Calu3 (cell line): ENCODE results near the gene POLDIP3. TPM values are rescaled to one million over a fixed set of nuclear protein-coding genes. Genes with fewer than 3 reads are reported as not detected.

Experiments
- BruUV-seq: library from RNA; stranded (reverse); fragments of 400-500 nt; replicated peaks from 2 replicates; lab custom pipeline; 2021; lab: Mats Ljungman, UMichigan
- CTCF ChIA-PET: fragments of 300-600 bp; sonication (Branson Sonifier 250); formaldehyde crosslinking; loops from one replicate; lab custom pipeline; 2022; ENCODE audit warnings: antibody characterized with exemption; lab: Charles Lee
- DNase-seq: peaks from one replicate; pipeline ENCODE4 v3.0.0; 2022
- H3K27ac Mint-ChIP-seq: one replicate; pipeline ENCODE4 v1.8.0; 2022; ENCODE audit warnings: mixed read lengths; ENCODE audit not compliant: unreplicated experiment
- H3K27me3 Mint-ChIP-seq: one replicate; pipeline ENCODE4 v1.8.0; 2022; ENCODE audit warnings: mixed read lengths; ENCODE audit not compliant: unreplicated experiment
- H3K36me3 Mint-ChIP-seq: one replicate; pipeline ENCODE4 v1.8.0; 2022; ENCODE audit warnings: mild to moderate bottlenecking, moderate library complexity, mixed read lengths; ENCODE audit not compliant: insufficient read depth, unreplicated experiment
- H3K4me1 Mint-ChIP-seq: one replicate; pipeline ENCODE4 v1.8.0; 2022; ENCODE audit warnings: mild to moderate bottlenecking, low read depth, mixed read lengths; ENCODE audit not compliant: unreplicated experiment
- H3K4me3 Mint-ChIP-seq: one replicate; pipeline ENCODE4 v1.8.0; 2022; ENCODE audit warnings: mild to moderate bottlenecking, low read depth, moderate library complexity, mixed read lengths; ENCODE audit not compliant: unreplicated experiment
- H3K9me3 Mint-ChIP-seq: one replicate; pipeline ENCODE4 v1.8.0; 2022; ENCODE audit warnings: low read depth, mixed read lengths; ENCODE audit not compliant: unreplicated experiment
- intact Hi-C: fragments of 100-400 bp; cut with micrococcal nuclease; formaldehyde crosslinking; loops from one replicate; pipeline ENCODE4 v1.10.0; 2022; ENCODE audit not compliant: unreplicated experiment
- total RNA-seq: library from RNA; stranded (reverse); gene quantifications from 2 replicates; pipeline ENCODE4 v1.2.3, GENCODE V29; 2022
- TF ChIP-seq, protein P1 (sequence below): fragments of 200-600 bp; IDR thresholded peaks from one replicate; pipeline ENCODE4 v1.8.0; 2022; ENCODE audit warnings: antibody characterized with exemption; ENCODE audit not compliant: unreplicated experiment

POLDIP3 gene
- total RNA-seq, 1 experiment from 2014 or later = 60.1 TPM

DNA sequence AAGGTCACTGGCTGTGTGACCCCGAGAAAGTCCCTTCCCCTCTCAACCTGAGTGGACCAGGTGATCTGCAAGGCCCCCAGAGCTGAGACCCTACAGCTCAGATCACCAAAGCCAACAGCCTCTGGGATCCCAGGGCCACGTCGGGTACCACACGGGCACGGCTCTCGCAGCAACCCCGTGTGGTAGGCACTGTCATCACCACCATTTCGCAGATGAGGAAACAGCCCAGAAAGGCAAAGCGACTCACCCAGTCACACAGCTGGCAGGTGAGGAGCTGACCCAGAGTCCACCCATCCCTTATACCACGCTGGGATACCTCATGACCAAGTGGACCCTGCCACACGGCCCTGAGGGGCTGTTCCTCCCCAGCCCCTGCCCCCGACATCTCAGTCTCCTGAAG, 22.9 kb upstream of the POLDIP3 start:
- intact Hi-C loops = no loop called here
- CTCF ChIA-PET = interaction anchor here (0.7 to 1.0 kb wide), 2 partner anchors 12 to 14 kb away, joined by 3 to 4 read pairs; partner anchors contain the start of gene CYB5R3
- H3K4me1 Mint-ChIP-seq = peaks cover 9% of the 10 kb centered on the region
- H3K27ac Mint-ChIP-seq = no peak overlapping the region
- BruUV-seq = no TSS peak
- H3K27me3 Mint-ChIP-seq = no peaks in the 10 kb centered on the region
- H3K36me3 Mint-ChIP-seq = peaks cover 19% of the 10 kb centered on the region
- TF ChIP-seq, protein P1, sequence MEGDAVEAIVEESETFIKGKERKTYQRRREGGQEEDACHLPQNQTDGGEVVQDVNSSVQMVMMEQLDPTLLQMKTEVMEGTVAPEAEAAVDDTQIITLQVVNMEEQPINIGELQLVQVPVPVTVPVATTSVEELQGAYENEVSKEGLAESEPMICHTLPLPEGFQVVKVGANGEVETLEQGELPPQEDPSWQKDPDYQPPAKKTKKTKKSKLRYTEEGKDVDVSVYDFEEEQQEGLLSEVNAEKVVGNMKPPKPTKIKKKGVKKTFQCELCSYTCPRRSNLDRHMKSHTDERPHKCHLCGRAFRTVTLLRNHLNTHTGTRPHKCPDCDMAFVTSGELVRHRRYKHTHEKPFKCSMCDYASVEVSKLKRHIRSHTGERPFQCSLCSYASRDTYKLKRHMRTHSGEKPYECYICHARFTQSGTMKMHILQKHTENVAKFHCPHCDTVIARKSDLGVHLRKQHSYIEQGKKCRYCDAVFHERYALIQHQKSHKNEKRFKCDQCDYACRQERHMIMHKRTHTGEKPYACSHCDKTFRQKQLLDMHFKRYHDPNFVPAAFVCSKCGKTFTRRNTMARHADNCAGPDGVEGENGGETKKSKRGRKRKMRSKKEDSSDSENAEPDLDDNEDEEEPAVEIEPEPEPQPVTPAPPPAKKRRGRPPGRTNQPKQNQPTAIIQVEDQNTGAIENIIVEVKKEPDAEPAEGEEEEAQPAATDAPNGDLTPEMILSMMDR = no peak
- H3K4me3 Mint-ChIP-seq = no peak overlapping the region
- DNase-seq = no peak
- no peaks in the 10 kb centered on the region for H3K9me3 Mint-ChIP-seq

DNA sequence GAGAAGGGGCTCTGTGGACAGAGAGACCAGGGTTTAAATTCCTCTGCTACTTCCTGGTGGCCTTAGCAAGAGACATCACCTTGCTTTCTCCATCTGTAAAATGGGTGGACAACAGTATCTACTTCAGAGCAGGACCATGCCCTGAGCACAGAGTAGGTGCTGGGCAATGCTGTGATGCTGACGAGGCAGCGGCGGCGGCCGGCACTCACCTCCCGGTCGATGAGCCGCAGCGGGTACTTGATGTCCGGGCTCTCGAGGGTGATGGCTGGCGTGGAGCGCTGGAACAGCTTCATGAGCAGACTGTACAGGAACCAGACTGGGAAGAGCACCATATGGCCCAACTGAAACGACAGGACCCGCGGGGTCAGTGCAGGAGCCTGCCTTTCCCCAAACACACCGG, 21.8 kb upstream of the POLDIP3 start:
- BruUV-seq = no TSS peak
- Mint-ChIP-seq H3K4me1 (peaks cover 9% of the 10 kb centered on the region), H3K4me3 (no peak overlapping the region), H3K27me3 (no peaks in the 10 kb centered on the region), H3K27ac (no peak overlapping the region), H3K36me3 (peaks cover 26% of the 10 kb centered on the region), H3K9me3 (no peaks in the 10 kb centered on the region)
- CTCF ChIA-PET = interaction anchor here (0.7 to 1.0 kb wide), 2 partner anchors 13 kb away, joined by 3 to 4 read pairs; partner anchors contain the start of gene CYB5R3
- TF ChIP-seq, protein P1 = no peak
- DNase-seq = no peak
- intact Hi-C loops = no loop called here

DNA sequence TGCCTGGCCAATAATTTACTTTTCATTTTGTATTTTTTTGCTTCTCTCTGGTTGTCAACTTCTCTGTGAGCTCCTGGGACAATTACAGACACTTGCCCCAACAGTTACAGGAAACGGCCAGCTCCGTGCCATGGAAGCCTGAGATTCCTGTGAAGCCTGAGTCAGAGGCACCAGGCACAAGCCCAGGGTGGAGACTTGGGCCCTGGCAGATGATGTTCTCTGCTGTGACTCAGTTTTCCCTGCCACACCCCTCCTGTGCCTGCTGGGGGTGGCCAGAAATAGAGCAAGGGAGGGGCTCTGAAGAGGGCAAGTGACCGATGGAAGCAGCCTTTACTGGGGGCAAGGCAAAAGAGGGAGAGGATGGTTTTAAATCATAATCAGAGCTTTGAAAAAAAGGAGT, 20.8 kb upstream of the POLDIP3 start:
- CTCF ChIA-PET = interaction anchor here (1.3 kb wide), 1 partner anchor 13 kb away, joined by 3 read pairs; no protein-coding TSS in a partner anchor
- intact Hi-C loops = no loop called here
- Mint-ChIP-seq H3K36me3 (peaks cover 30% of the 10 kb centered on the region), H3K9me3 (no peaks in the 10 kb centered on the region), H3K4me3 (no peak overlapping the region), H3K27ac (peak overlapping the region; percentile 61), H3K27me3 (no peaks in the 10 kb centered on the region), H3K4me1 (peaks cover 9% of the 10 kb centered on the region)
- BruUV-seq = no TSS peak
- TF ChIP-seq, protein P1 = no peak
- peak; percentile 72 for DNase-seq

DNA sequence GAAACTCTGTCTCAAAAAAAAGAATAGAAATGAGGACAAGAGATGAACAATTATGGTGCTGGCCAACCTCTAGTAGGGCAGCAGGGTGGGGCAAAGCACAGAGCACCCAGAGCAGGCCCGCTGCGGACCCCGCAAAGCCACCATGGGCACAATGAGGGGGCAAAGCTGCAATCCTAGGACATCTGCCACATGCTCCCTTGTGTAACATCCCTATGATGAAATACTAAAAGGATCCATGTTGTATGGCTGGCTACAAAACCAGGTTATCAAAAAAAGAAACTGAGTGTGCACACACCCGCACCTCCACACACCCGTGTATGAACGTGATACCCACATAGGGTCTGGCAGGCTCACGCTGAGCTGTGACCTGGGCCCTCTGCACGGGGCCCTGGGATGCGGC, 18.3 kb upstream of the POLDIP3 start:
- Mint-ChIP-seq H3K27ac (no peak overlapping the region), H3K4me3 (no peak overlapping the region), H3K4me1 (peaks cover 9% of the 10 kb centered on the region), H3K9me3 (no peaks in the 10 kb centered on the region), H3K27me3 (no peaks in the 10 kb centered on the region), H3K36me3 (peaks cover 43% of the 10 kb centered on the region)
- TF ChIP-seq, protein P1 = no peak
- CTCF ChIA-PET = no interaction called here
- DNase-seq = no peak
- intact Hi-C loops = no loop called here
- no TSS peak for BruUV-seq
